ENCODE data around the gene ZNF618.

Gene ZNF618

GRCh38 chr9:114065304-114065703, 189.2 kb downstream of the ZNF618 start:
- Mint-ChIP-seq H3K4me3 (no peak overlapping the region), H3K27me3 (peaks cover 20% of the 10 kb centered on the region), H3K36me3 (ENCODE audit: low read depth) (no peaks in the 10 kb centered on the region), H3K27ac (no peak overlapping the region), H3K4me1 (ENCODE audit: low read depth) (peaks cover 6% of the 10 kb centered on the region), H3K9me3 (no peaks in the 10 kb centered on the region)
- intact Hi-C loops (cut with micrococcal nuclease), result no loop called here

GRCh38 chr9:114069476-114070187, 193.5 kb downstream of the ZNF618 start:
- intact Hi-C loops (cut with micrococcal nuclease), result no loop called here
- Mint-ChIP-seq H3K4me1 (ENCODE audit: low read depth) (no peaks in the 10 kb centered on the region), H3K27ac (no peak overlapping the region), H3K9me3 (no peaks in the 10 kb centered on the region), H3K36me3 (ENCODE audit: low read depth) (no peaks in the 10 kb centered on the region), H3K4me3 (no peak overlapping the region), H3K27me3 (peaks cover 11% of the 10 kb centered on the region)

GRCh38 chr9:114070188-114071103, 194.3 kb downstream of the ZNF618 start:
- Mint-ChIP-seq H3K27ac (no peak overlapping the region), H3K27me3 (peaks cover 13% of the 10 kb centered on the region), H3K36me3 (ENCODE audit: low read depth) (no peaks in the 10 kb centered on the region), H3K9me3 (no peaks in the 10 kb centered on the region), H3K4me1 (ENCODE audit: low read depth) (no peaks in the 10 kb centered on the region), H3K4me3 (no peak overlapping the region)
- intact Hi-C loops (cut with micrococcal nuclease), result no loop called here

GRCh38 chr9:114071197-114071795, 195.2 kb downstream of the ZNF618 start:
- Mint-ChIP-seq H3K9me3 (no peaks in the 10 kb centered on the region), H3K27me3 (peaks cover 15% of the 10 kb centered on the region), H3K4me3 (no peak overlapping the region), H3K4me1 (ENCODE audit: low read depth) (no peaks in the 10 kb centered on the region), H3K27ac (no peak overlapping the region), H3K36me3 (ENCODE audit: low read depth) (no peaks in the 10 kb centered on the region)
- intact Hi-C loops (cut with micrococcal nuclease), result no loop called here

- no peak overlapping the region for H3K4me3 Mint-ChIP-seq
- intact Hi-C loops (cut with micrococcal nuclease), result no loop called here
- H3K36me3 Mint-ChIP-seq (ENCODE audit: low read depth), result no peaks in the 10 kb centered on the region
- no peaks in the 10 kb centered on the region for H3K4me1 Mint-ChIP-seq (ENCODE audit: low read depth)
- no peaks in the 10 kb centered on the region for H3K9me3 Mint-ChIP-seq
- no peak overlapping the region for H3K27ac Mint-ChIP-seq
- peaks cover 14% of the 10 kb centered on the region for H3K27me3 Mint-ChIP-seq
Measured at GRCh38 chr9:114072184-114073140, 196.4 kb downstream of the ZNF618 start.

GRCh38 chr9:114075602-114076001, 199.5 kb downstream of the ZNF618 start:
- Mint-ChIP-seq H3K4me3 (no peak overlapping the region), H3K27ac (no peak overlapping the region), H3K36me3 (ENCODE audit: low read depth) (no peaks in the 10 kb centered on the region), H3K27me3 (peaks cover 13% of the 10 kb centered on the region), H3K4me1 (ENCODE audit: low read depth) (no peaks in the 10 kb centered on the region), H3K9me3 (no peaks in the 10 kb centered on the region)
- intact Hi-C loops (cut with micrococcal nuclease), result no loop called here

GRCh38 chr9:114076237-114077161, 200.4 kb downstream of the ZNF618 start:
- Mint-ChIP-seq H3K4me1 (ENCODE audit: low read depth) (no peaks in the 10 kb centered on the region), H3K4me3 (no peak overlapping the region), H3K27ac (no peak overlapping the region), H3K9me3 (no peaks in the 10 kb centered on the region), H3K36me3 (ENCODE audit: low read depth) (no peaks in the 10 kb centered on the region), H3K27me3 (peaks cover 13% of the 10 kb centered on the region)
- intact Hi-C loops (cut with micrococcal nuclease), result no loop called here

GRCh38 chr9:114077162-114077837, 201.2 kb downstream of the ZNF618 start:
- Mint-ChIP-seq H3K4me1 (ENCODE audit: low read depth) (no peaks in the 10 kb centered on the region), H3K27ac (no peak overlapping the region), H3K9me3 (no peaks in the 10 kb centered on the region), H3K27me3 (peaks cover 13% of the 10 kb centered on the region), H3K4me3 (no peak overlapping the region), H3K36me3 (ENCODE audit: low read depth) (no peaks in the 10 kb centered on the region)
- intact Hi-C loops (cut with micrococcal nuclease), result no loop called here

- H3K9me3 Mint-ChIP-seq, result no peaks in the 10 kb centered on the region
- H3K27ac Mint-ChIP-seq, result no peak within 1 kb of the TSS
- H3K36me3 Mint-ChIP-seq (ENCODE audit: low read depth), result no peaks in the 10 kb centered on the region
- intact Hi-C loops (cut with micrococcal nuclease), result no loop called here
- H3K27me3 Mint-ChIP-seq, result peaks cover 13% of the 10 kb centered on the region
- H3K4me3 Mint-ChIP-seq, result no peak within 1 kb of the TSS
- H3K4me1 Mint-ChIP-seq (ENCODE audit: low read depth), result no peaks in the 10 kb centered on the region
Measured at GRCh38 chr9:114078021-114078780, 202.1 kb downstream of the ZNF618 start, which contains the start of gene AMBP. AMBP (minus strand) TSS chr9:114078300; CDS start chr9:114078209, 91 bp downstream.

GRCh38 chr9:114078781-114079156, 202.7 kb downstream of the ZNF618 start:
- intact Hi-C loops (cut with micrococcal nuclease), result no loop called here
- H3K4me1 Mint-ChIP-seq (ENCODE audit: low read depth), result no peaks in the 10 kb centered on the region
- H3K9me3 Mint-ChIP-seq, result no peaks in the 10 kb centered on the region
- H3K27me3 Mint-ChIP-seq, result peaks cover 13% of the 10 kb centered on the region
- H3K4me3 Mint-ChIP-seq, result no peak overlapping the region
- H3K36me3 Mint-ChIP-seq (ENCODE audit: low read depth), result no peaks in the 10 kb centered on the region
- no peak overlapping the region for H3K27ac Mint-ChIP-seq

GRCh38 chr9:114080195-114080772, 204.2 kb downstream of the ZNF618 start:
- intact Hi-C loops (cut with micrococcal nuclease), result no loop called here
- H3K9me3 Mint-ChIP-seq, result no peaks in the 10 kb centered on the region
- H3K36me3 Mint-ChIP-seq (ENCODE audit: low read depth), result no peaks in the 10 kb centered on the region
- H3K4me3 Mint-ChIP-seq, result no peak overlapping the region
- peaks cover 8% of the 10 kb centered on the region for H3K27me3 Mint-ChIP-seq
- H3K4me1 Mint-ChIP-seq (ENCODE audit: low read depth), result no peaks in the 10 kb centered on the region
- no peak overlapping the region for H3K27ac Mint-ChIP-seq

Measured in dendritic cell treated with granulocyte-macrophage colony-stimulating factor and Interleukin-4, amounts not matched to agents 40 ng/mL and 50 ng/mL, for 4 days (primary cell).